DMS53 (cell line): ENCODE data around the gene CASP3.
"Not testable (repeated sequence)": the region's sequence is repeated elsewhere in the genome, so short reads cannot be mapped to it uniquely, and the experiment has no call there.

ENCODE experiments used
- DNase-seq: peaks from one replicate; lab custom pipeline; 2025; lab: John Stamatoyannopoulos, UW

The CASP3 gene

DNA sequence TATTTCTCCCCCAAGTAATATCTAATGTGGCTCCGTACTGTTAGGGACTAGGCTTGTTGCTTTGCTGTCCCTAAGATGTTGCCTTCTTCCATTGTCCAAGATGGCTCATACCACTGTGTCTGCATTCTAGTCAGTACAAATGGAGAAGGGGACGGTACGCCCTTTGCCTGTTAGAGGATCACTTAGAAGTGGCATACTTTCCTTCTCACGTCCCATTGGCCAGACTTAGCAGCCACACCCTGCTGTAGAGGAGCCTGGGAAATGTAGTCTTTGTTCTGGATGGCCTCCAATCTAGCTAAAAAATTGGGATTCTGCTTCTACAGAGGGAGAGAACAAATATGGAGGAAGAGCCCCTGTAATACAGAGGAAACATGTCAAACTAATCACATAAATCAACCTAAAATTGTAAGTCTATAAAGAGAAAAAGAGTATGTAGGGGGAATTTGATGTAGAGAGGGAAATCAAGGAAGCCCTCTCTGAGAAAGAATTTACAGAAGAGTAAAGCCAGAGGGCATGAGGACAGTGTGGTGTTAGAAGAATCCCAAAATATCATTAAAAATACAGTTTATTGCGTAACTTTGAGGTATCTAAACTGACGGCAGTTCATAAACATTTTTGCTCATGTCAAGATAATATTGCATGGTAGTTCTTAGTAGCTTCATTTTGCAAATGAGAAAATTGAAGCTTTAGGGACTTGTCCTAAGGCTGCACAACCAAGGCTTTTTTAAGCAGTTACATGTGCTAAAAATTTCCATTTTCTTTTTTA is 15.4 kb upstream of the CASP3 start:
- peak; percentile 4 for DNase-seq

DNA sequence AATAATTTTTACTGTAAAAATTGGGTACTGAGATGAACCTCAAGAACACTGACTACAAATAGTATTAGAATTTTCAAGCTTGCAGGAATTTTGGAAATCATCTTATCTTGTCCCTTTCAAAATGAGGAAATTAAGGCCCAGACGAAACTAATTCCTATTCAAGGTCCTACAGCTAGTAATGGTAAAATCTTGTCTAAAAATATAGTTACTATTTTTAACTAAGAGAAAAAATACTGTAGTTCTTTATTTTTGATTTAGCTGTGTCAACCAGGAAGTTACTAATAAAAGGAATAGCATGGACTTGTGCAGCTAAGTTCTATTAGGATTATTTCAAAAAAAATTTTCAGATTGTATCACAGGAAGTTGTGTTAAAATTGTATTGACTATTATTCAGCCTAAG is 13.0 kb upstream of the CASP3 start:
- no peak for DNase-seq

DNA sequence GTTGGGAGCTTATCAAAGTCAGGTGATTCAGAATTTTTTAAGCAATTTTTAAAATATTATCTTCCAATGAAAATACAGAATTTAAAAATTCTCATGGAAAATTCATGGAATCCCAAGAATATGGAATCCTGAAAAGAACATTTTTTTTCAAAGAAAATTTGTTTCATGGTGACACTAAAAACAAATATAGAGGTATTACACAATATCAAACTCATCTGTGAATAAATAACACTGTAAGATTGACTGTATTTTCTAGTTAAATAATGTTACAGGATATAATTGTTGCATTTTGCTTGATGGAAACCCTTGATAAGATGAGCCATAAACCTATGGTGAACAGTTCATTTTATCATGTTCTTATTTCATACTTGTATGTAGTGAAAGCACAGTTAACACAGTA is 11.7 kb upstream of the CASP3 start:
- no peak for DNase-seq

DNA sequence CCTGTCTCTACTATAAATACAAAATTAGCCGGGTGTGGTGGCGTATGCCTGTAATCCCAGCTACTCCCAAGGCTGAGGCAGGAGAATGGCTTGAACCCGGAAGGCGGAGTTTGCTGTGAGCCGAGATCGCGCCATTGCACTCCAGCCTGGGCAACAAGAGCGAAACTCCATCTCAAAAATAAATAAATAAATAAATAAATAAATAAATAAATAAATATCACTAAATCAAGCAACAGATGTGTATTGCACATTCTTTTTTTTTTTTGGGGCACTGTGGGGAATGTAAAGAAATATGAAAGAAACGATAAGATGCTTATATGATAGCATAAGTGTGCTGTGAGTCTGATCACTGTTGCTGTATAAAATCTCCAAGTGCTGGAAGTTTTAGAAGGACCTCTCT is 8.6 kb upstream of the CASP3 start:
- DNase-seq: not testable (repeated sequence)

GRCh38 chr4:184657144-184657543 is 7.9 kb upstream of the CASP3 start:
- DNase-seq: no peak

DNA sequence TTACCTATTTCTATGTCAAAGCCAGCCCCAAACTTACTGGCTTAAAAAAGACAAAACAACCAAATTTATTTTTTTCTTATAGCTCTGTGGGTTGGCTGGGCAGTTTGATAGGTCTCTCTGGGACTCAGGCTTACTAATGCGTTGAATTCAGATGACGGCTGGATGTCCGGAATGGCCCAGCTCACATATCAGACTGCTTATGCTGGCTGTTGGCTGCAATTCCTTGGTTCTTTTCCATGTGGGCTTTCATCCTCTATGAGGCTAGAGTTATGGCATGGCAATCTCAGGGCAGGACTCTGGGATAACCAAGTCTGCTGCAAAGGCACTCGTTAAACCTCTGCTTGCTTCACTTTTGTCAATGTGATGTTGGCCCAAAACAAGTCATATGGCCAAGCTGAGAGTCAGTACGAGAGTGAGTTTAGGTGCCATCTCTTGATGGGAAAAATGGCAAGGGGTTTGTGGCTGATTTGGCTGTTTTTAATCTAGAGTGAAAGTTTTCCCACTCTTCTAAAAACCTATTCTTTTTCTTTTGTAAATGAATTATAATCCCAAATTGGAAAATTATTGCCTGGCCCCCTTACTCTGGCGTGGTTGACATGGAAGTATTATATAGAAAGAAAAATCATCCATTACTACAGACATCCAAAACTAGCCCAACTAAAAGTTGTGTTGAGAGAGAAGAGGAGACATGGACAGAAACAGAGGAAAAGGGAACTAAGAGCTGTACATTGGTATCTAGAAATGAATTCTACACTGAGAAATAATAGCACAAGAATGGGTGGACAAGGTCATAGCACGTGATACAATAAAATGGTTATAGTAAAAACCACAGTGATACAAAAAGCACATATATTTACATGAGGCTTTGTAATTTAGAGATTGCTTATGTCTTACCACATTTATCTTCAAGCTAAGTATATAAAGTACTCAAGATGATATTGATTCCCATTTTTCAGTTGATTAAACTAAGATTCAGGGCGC is 6.9 kb upstream of the CASP3 start:
- no peak for DNase-seq

GRCh38 chr4:184653650-184654049 is 4.4 kb upstream of the CASP3 start:
- no peak for DNase-seq

GRCh38 chr4:184652681-184653080 is 3.4 kb upstream of the CASP3 start:
- not testable (repeated sequence) for DNase-seq

- no peak for DNase-seq
These were observed 2.7 kb upstream of the CASP3 start for GRCh38 chr4:184651899-184652298.

GRCh38 chr4:184649971-184650855 is 966 bp upstream of the CASP3 start:
- peak; percentile 69 for DNase-seq

- DNase-seq: peak; percentile 67
These were observed 778 bp downstream of the CASP3 start for GRCh38 chr4:184648313-184649025.

DNA sequence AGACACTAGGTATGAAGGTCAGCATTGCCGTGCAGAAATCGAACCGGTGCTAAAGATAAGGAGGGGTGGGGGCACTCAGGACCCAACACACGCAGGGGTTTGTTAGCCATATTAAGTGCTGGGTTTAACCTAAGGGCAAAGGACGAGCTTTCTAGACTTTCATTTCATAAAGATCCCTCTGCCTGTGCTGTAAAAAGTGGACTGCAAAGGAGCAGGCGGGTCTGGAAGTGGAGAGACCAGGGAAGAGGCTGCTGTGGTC is 1.3 kb downstream of the CASP3 start:
- DNase-seq: no peak

DNA sequence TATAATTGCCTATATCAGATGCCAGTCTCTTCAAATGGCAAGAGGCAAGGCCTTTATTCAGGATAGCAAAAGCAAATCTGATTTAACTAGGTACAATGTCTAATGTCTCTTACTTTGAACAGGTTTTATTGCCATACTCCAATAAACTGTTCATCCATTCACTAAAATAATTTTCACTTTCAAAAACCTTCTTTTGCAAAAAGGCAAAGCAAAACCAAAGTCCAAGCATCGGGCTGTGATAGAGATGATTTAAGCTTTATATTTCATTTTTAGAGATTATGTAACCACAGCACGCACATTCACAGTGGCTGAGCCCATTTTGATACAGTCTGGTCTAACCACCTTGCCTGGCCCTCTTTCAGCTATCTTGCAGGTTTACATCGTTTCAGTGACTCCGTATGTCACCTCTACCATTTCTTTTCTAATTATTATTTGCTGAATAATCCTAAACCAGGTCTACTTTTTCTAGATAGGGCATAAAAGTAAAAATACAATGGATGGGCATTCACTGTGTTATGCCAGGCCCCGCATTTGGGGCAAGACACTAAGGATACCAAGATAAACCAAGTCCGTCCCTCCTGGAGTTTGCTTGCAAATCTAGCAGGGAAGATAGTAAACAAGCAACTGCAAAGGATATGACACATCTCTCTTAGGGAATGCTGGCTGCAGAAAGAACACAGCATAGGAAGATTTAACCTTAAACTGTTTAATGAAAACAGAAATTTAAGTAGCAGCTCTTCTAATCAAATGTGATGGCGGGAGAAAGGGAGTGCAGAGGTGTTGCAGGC is 1.8 kb downstream of the CASP3 start:
- peak; percentile 16 for DNase-seq

- DNase-seq: no peak
These were observed 3.2 kb downstream of the CASP3 start for GRCh38 chr4:184645904-184646610.

DNA sequence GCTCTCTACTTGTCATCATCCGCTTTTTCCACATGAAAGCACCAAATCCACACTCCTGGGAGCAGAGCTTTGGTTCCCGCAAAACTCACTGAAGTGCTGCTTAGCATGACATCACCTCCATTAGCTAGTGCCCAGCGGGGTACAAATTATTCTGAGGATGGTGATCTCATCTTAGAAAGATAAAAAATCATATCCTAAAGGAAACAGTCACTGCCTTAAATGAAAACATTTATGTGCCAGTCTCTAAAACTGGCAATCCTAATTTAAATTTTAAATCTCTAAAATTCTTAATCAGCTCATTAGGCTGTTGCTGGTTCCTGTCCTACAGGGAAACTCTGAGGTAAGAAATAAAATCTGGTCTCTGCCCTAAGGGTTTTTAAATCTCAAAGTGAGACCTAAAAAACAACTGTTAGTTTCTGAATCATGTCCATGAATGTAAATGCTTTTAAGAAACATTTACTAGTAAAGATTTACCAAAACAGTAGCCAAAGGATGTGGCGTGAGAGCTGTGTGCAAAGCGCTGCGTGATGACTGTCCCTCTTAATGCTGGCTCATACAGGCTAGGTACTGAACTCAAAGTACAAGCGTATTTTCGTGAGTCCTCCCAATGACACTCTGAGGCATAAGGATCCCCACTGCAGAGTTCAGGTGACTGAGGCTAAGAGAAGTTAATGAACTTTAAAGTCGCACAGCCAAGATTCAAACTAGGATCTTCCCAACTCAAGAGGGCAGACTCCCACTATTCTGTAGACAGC is 4.5 kb downstream of the CASP3 start:
- peak; percentile 16 for DNase-seq

- no peak for DNase-seq
These were observed 5.5 kb downstream of the CASP3 start for GRCh38 chr4:184643731-184644130.

DNA sequence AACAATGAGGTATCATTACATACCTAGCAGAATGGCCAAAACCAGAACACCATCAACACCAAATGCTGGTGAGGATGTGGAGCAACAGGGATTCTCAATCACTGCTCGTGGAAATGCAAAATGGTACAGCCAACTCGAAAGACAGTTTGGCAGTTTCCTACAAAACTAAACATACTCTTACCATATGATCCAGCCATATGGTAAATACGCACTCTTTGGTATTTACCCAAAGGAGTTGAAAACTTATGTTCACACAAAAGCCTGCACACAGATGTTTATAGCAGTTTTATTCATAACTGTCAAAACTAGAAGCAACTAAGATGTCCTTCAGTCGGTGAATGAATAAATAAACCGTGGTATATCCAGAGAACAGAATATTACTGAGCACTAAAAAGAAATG is 7.8 kb downstream of the CASP3 start:
- DNase-seq: no peak

- no peak for DNase-seq
These were observed 8.2 kb downstream of the CASP3 start for GRCh38 chr4:184641022-184641421.

GRCh38 chr4:184636897-184637296 is 12.3 kb downstream of the CASP3 start:
- no peak for DNase-seq
